ENCODE measurements around the gene PDCD6IP.

The PDCD6IP gene

GRCh38 chr3:33886015-33886414, 87.6 kb downstream of the PDCD6IP start:
- no peak for TF ChIP-seq CTCF (IDR thresholded peaks at IDR 0.05; ENCODE audit: control insufficient read depth, insufficient read depth, low read depth, low read length, missing control alignments)
- H3K4me3 ChIP-seq (ENCODE audit: control insufficient read depth, low read depth, low read length): no peak overlapping the region
- peak; percentile 24 for DNase-seq (ENCODE audit: low read depth)

GRCh38 chr3:33887478-33887877, 89.0 kb downstream of the PDCD6IP start:
- TF ChIP-seq CTCF (IDR thresholded peaks at IDR 0.05; ENCODE audit: control insufficient read depth, insufficient read depth, low read depth, low read length, missing control alignments): no peak

GRCh38 chr3:33889394-33890039, 91.1 kb downstream of the PDCD6IP start:
- no peak for DNase-seq (ENCODE audit: low read depth)
- no peak overlapping the region for H3K4me3 ChIP-seq (ENCODE audit: control insufficient read depth, low read depth, low read length)
- no peak for TF ChIP-seq CTCF (IDR thresholded peaks at IDR 0.05; ENCODE audit: control insufficient read depth, insufficient read depth, low read depth, low read length, missing control alignments)

More at GRCh38 chr3:33887478-33887877, 89.0 kb downstream of the PDCD6IP start:
- no peak for DNase-seq (ENCODE audit: low read depth)
- no peak overlapping the region for H3K4me3 ChIP-seq (ENCODE audit: control insufficient read depth, low read depth, low read length)

GRCh38 chr3:33892655-33893054, 94.2 kb downstream of the PDCD6IP start:
- no peak overlapping the region for H3K4me3 ChIP-seq (ENCODE audit: control insufficient read depth, low read depth, low read length)
- no peak for TF ChIP-seq CTCF (IDR thresholded peaks at IDR 0.05; ENCODE audit: control insufficient read depth, insufficient read depth, low read depth, low read length, missing control alignments)
- DNase-seq (ENCODE audit: low read depth): no peak

- TF ChIP-seq CTCF (IDR thresholded peaks at IDR 0.05; ENCODE audit: control insufficient read depth, insufficient read depth, low read depth, low read length, missing control alignments): no peak
- no peak overlapping the region for H3K4me3 ChIP-seq (ENCODE audit: control insufficient read depth, low read depth, low read length)
- DNase-seq (ENCODE audit: low read depth): no peak
Observed at GRCh38 chr3:33895658-33896057, 97.2 kb downstream of the PDCD6IP start.

GRCh38 chr3:33897306-33897705, 98.9 kb downstream of the PDCD6IP start:
- TF ChIP-seq CTCF (IDR thresholded peaks at IDR 0.05; ENCODE audit: control insufficient read depth, insufficient read depth, low read depth, low read length, missing control alignments): no peak
- no peak for DNase-seq (ENCODE audit: low read depth)
- no peak overlapping the region for H3K4me3 ChIP-seq (ENCODE audit: control insufficient read depth, low read depth, low read length)

Measured in AG09309 (cell line).